GM20431 (cell line): ENCODE measurements around the gene PSD.

Source experiments
- in situ Hi-C: fragments of 300-500 bp; cut with MseI, MboI; formaldehyde crosslinking; loops from one replicate; pipeline ENCODE4 v1.15.0; 2020; ENCODE audit warnings: low sequenced_read_pairs; ENCODE audit not compliant: unreplicated experiment

The PSD gene

GRCh38 chr10:102395400-102396316, 22.9 kb downstream of the PSD start, which contains the start of gene NFKB2:
Gene NFKB2, plus strand, starts transcription at chr10:102395705. Its CDS starts 255 bp downstream, at chr10:102395960.
- in situ Hi-C loops = no loop called here

GRCh38 chr10:102394801-102395399, 23.7 kb downstream of the PSD start:
- in situ Hi-C loops = no loop called here

GRCh38 chr10:102394079-102394800, 24.3 kb downstream of the PSD start:
- in situ Hi-C loops = no loop called here

- in situ Hi-C loops = no loop called here
Measured at GRCh38 chr10:102393411-102394078, 25.0 kb downstream of the PSD start.

GRCh38 chr10:102392306-102392705, 26.3 kb downstream of the PSD start:
- in situ Hi-C loops = no loop called here

GRCh38 chr10:102389894-102390293, 28.7 kb downstream of the PSD start:
- in situ Hi-C loops = no loop called here

- in situ Hi-C loops = no loop called here
Measured at GRCh38 chr10:102384606-102385429, 33.8 kb downstream of the PSD start.

GRCh38 chr10:102384053-102384452, 34.5 kb downstream of the PSD start:
- in situ Hi-C loops = no loop called here

GRCh38 chr10:102382871-102383270, 35.7 kb downstream of the PSD start:
- in situ Hi-C loops = no loop called here

- in situ Hi-C loops = no loop called here
Measured at GRCh38 chr10:102381983-102382382, 36.6 kb downstream of the PSD start.

- in situ Hi-C loops = no loop called here
Measured at GRCh38 chr10:102379383-102379782, 39.2 kb downstream of the PSD start.

GRCh38 chr10:102376901-102377300, 41.7 kb downstream of the PSD start:
- in situ Hi-C loops = no loop called here

- in situ Hi-C loops = no loop called here
Measured at GRCh38 chr10:102375867-102376266, 42.7 kb downstream of the PSD start.

- in situ Hi-C loops = no loop called here
Measured at GRCh38 chr10:102375250-102375649, 43.3 kb downstream of the PSD start.

GRCh38 chr10:102371295-102371694, 47.3 kb downstream of the PSD start:
- in situ Hi-C loops = loop anchor here (25.0 kb wide), 1 partner anchor 209 kb away; the partner anchor contains the start of gene NOLC1

GRCh38 chr10:102368077-102368476, 50.5 kb downstream of the PSD start:
- in situ Hi-C loops = loop anchor here (25.0 kb wide), 1 partner anchor 206 kb away; the partner anchor contains the start of gene NOLC1

GRCh38 chr10:102367441-102367840, 51.1 kb downstream of the PSD start:
- in situ Hi-C loops = loop anchor here (25.0 kb wide), 1 partner anchor 205 kb away; the partner anchor contains the start of gene NOLC1

- in situ Hi-C loops = loop anchor here (10.0 to 25.0 kb wide), 2 partner anchors 124 to 197 kb away; partner anchors contain the start of gene NOLC1
Measured at GRCh38 chr10:102358712-102359382, 59.7 kb downstream of the PSD start.
